MCF 10A (cell line): Measurements from ENCODE around the gene ACTR5. TPM values are rescaled to one million over a fixed set of nuclear protein-coding genes. Genes with fewer than 3 reads are reported as not detected.

Experiments
- BruUV-seq: library from RNA; stranded (reverse); fragments of 400-500 nt; replicated peaks from 2 replicates; lab custom pipeline; 2021; lab: Mats Ljungman, UMichigan
- CTCF ChIA-PET: fragments of 300-600 bp; sonication (Branson Sonifier 250); formaldehyde crosslinking; extraction: SDS; loops from one replicate; lab custom pipeline; 2021; ENCODE audit warnings: antibody characterized with exemption, inconsistent platforms; lab: Yijun Ruan, JAX
- POLR2A ChIA-PET: fragments of 300-600, 350-650 bp; sonication (Branson Sonifier 250); formaldehyde crosslinking; extraction: SDS; loops from one replicate; lab custom pipeline; 2020; ENCODE audit warnings: antibody characterized with exemption, inconsistent platforms; lab: Yijun Ruan, JAX
- DNase-seq: peaks from one replicate; pipeline ENCODE4 v3.0.0-alpha.2; 2018; ENCODE audit not compliant: unreplicated experiment
- H3K27ac Mint-ChIP-seq: one replicate; pipeline ENCODE4 v1.8.0; 2022; ENCODE audit warnings: mild to moderate bottlenecking, low read depth, mixed read lengths; ENCODE audit not compliant: unreplicated experiment
- H3K27me3 Mint-ChIP-seq: one replicate; pipeline ENCODE4 v1.8.0; 2022; ENCODE audit warnings: mixed read lengths; ENCODE audit not compliant: insufficient read depth, unreplicated experiment
- H3K36me3 Mint-ChIP-seq: one replicate; pipeline ENCODE4 v1.8.0; 2022; ENCODE audit warnings: mild to moderate bottlenecking, moderate library complexity, mixed read lengths; ENCODE audit not compliant: insufficient read depth, unreplicated experiment
- H3K4me1 Mint-ChIP-seq: one replicate; pipeline ENCODE4 v1.8.0; 2022; ENCODE audit warnings: mixed read lengths; ENCODE audit not compliant: insufficient read depth, unreplicated experiment
- H3K4me3 Mint-ChIP-seq: one replicate; pipeline ENCODE4 v1.8.0; 2022; ENCODE audit warnings: mild to moderate bottlenecking, moderate library complexity, mixed read lengths; ENCODE audit not compliant: unreplicated experiment
- H3K9me3 Mint-ChIP-seq: one replicate; pipeline ENCODE4 v1.8.0; 2022; ENCODE audit warnings: mixed read lengths; ENCODE audit not compliant: unreplicated experiment
- CTCF ChIP-seq: fragments of 200-600 bp; IDR thresholded peaks from one replicate; pipeline ENCODE4 v1.8.0; 2022; ENCODE audit warnings: antibody characterized with exemption, mild to moderate bottlenecking; ENCODE audit not compliant: unreplicated experiment
- intact Hi-C: fragments of 100-400 bp; cut with micrococcal nuclease; formaldehyde crosslinking; loops from 2 replicates; pipeline ENCODE4 v1.14.1; 2022
- total RNA-seq: library from RNA; stranded (reverse); gene quantifications from 2 replicates; pipeline ENCODE4 v1.2.3, GENCODE V29; 2022

ACTR5 gene
- total RNA-seq, 1 experiment from 2014 or later: 6.0 TPM

DNA sequence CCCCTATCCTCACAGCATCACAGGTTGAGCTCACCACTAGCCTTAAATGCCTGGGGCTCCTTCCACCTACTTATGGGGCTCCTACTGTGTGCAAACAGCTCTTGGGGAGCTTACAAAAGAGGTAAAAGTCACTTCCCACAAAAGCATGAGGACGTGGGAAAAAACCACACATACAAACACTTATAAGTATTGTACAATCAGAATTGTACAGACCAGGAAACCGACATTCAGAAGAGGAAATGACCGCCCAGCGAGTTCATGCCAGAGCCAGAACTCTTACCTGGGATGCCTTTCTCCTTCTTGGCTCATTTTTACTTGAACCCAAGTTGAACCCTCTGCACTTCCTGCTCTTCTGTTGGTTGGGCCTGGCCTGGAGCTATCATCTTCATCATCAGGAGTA is 50.9 kb downstream of the ACTR5 start:
- intact Hi-C loops: no loop called here
- POLR2A ChIA-PET: no interaction called here
- CTCF ChIA-PET: interaction anchor here (0.7 to 1.4 kb wide), 4 partner anchors 9 to 94 kb away, joined by 3 to 5 read pairs (median 4); no protein-coding TSS in a partner anchor
- no peaks in the 10 kb centered on the region for H3K4me1 Mint-ChIP-seq
- no peaks in the 10 kb centered on the region for H3K36me3 Mint-ChIP-seq
- no peak for DNase-seq
- H3K27ac Mint-ChIP-seq: no peak overlapping the region
- no peaks in the 10 kb centered on the region for H3K9me3 Mint-ChIP-seq
- H3K27me3 Mint-ChIP-seq: no peaks in the 10 kb centered on the region
- TF ChIP-seq CTCF: no peak
- no TSS peak for BruUV-seq
- no peak overlapping the region for H3K4me3 Mint-ChIP-seq

DNA sequence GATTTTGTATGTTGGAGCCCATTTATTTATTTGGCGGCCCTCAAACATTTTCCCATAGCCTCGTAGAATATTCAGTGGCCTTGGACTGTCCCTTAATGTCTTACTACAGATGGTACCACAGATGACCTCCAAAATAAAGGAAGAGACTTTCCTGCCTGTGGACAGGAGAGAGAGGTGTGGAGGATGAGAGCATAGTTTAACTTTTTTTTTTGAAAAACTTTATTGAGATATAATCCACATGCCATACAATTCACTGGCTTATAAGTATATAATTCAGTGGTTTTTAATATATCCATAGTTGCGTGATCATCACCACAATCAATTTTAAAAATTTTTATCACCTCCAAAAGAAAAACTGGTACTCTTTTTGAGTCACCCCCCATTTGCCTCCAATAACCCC is 52.6 kb downstream of the ACTR5 start:
- BruUV-seq: no TSS peak
- no peak overlapping the region for H3K4me3 Mint-ChIP-seq
- no peaks in the 10 kb centered on the region for H3K27me3 Mint-ChIP-seq
- no peak for TF ChIP-seq CTCF
- no peak overlapping the region for H3K27ac Mint-ChIP-seq
- DNase-seq: no peak
- H3K36me3 Mint-ChIP-seq: no peaks in the 10 kb centered on the region
- intact Hi-C loops: no loop called here
- POLR2A ChIA-PET: interaction anchor here (0.6 kb wide), 1 partner anchor 18 kb away, joined by 3 read pairs; no protein-coding TSS in a partner anchor
- no peaks in the 10 kb centered on the region for H3K9me3 Mint-ChIP-seq
- CTCF ChIA-PET: no interaction called here
- H3K4me1 Mint-ChIP-seq: no peaks in the 10 kb centered on the region

DNA sequence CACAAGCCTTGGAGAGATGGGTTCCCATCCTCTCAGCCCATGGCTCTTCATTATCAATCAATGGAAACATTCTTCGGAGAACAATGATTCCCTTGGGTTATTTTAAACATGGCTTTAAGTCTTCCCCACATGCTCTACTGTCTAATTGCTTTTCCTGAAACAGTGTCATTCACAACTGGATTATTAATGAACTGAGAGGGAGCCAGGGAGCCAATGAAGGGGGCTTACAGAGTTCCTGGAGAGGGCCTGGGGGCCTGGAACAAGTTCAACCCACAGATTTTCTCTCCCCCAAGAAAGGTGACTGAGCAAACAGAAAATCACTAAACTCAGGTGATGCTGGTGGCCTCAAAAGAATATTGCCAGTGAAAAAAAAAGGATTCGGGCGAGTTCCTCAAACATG is 56.0 kb downstream of the ACTR5 start:
- no peak for TF ChIP-seq CTCF
- DNase-seq: no peak
- H3K36me3 Mint-ChIP-seq: no peaks in the 10 kb centered on the region
- H3K27ac Mint-ChIP-seq: no peak overlapping the region
- ChIA-PET CTCF (no interaction called here), POLR2A (interaction anchor here (0.7 to 1.4 kb wide), 3 partner anchors 10 to 79 kb away, joined by 3 to 4 read pairs (median 3); no protein-coding TSS in a partner anchor)
- peaks cover 17% of the 10 kb centered on the region for H3K27me3 Mint-ChIP-seq
- no peak overlapping the region for H3K4me3 Mint-ChIP-seq
- no peaks in the 10 kb centered on the region for H3K9me3 Mint-ChIP-seq
- intact Hi-C loops: no loop called here
- BruUV-seq: no TSS peak
- H3K4me1 Mint-ChIP-seq: no peaks in the 10 kb centered on the region

GRCh38 chr20:38804682-38805501 is 56.6 kb downstream of the ACTR5 start:
- Mint-ChIP-seq H3K9me3 (no peaks in the 10 kb centered on the region), H3K27ac (no peak overlapping the region), H3K27me3 (peaks cover 24% of the 10 kb centered on the region), H3K4me3 (no peak overlapping the region), H3K36me3 (no peaks in the 10 kb centered on the region), H3K4me1 (no peaks in the 10 kb centered on the region)
- CTCF ChIA-PET: interaction anchor here (0.6 to 1.1 kb wide), 2 partner anchors 17 to 21 kb away, joined by 3 to 4 read pairs; no protein-coding TSS in a partner anchor
- DNase-seq: no peak
- BruUV-seq: no TSS peak
- TF ChIP-seq CTCF: no peak
- POLR2A ChIA-PET: interaction anchor here (1.4 kb wide), 1 partner anchor 17 kb away, joined by 4 read pairs; no protein-coding TSS in a partner anchor
- intact Hi-C loops: no loop called here
